Rectal smooth muscle tissue (tissue), 1 donor: ENCODE data around the gene PTK7.
A peak's percentile ranks its signal among the peaks of the same experiment; 100 is the strongest.

Experiments used
- H3K27ac ChIP-seq: one replicate; pipeline ENCODE4 v1.7.0; 2013; ENCODE audit warnings: low read depth, low read length, inconsistent platforms
- H3K27me3 ChIP-seq: one replicate; pipeline ENCODE4 v1.7.0; 2013; ENCODE audit warnings: low read length; ENCODE audit not compliant: control insufficient read depth, insufficient read depth
- H3K36me3 ChIP-seq: one replicate; pipeline ENCODE4 v1.7.0; 2013; ENCODE audit warnings: low read length; ENCODE audit not compliant: control insufficient read depth, insufficient read depth
- H3K4me1 ChIP-seq: one replicate; pipeline ENCODE4 v1.7.0; 2013; ENCODE audit warnings: low read length; ENCODE audit not compliant: control insufficient read depth, insufficient read depth
- H3K4me3 ChIP-seq: one replicate; pipeline ENCODE4 v1.7.0; 2013; ENCODE audit warnings: low read length
- H3K9ac ChIP-seq: one replicate; pipeline ENCODE4 v1.7.0; 2013; ENCODE audit warnings: low read length

PTK7 gene

GRCh38 chr6:43147691-43148477, 71.8 kb downstream of the PTK7 start:
- no peaks in the 10 kb centered on the region for H3K27me3 ChIP-seq
- H3K4me1 ChIP-seq, result peaks cover 10% of the 10 kb centered on the region
- no peak overlapping the region for H3K27ac ChIP-seq
- H3K4me3 ChIP-seq, result no peak overlapping the region
- H3K9ac ChIP-seq, result no peak overlapping the region
- no peaks in the 10 kb centered on the region for H3K36me3 ChIP-seq

DNA sequence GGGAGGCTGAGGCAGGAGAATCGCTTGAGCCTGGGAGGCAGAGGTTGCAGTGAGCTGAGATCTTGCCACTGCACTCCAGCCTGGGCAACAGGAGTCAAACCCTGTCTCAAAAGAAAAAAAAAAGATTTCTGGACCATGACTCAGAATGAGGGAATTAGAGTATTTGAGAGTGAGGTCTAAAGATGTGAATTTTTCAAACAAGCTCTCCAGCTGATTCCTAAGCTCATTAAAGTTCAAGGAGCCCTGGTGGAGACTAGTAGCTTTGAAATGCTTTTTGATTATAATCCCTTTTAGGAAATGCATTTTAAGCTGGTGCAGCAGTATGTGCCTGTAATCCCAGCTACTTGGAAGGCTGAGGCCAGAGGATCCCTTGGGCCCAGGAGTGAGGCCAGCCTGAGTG, 73.2 kb downstream of the PTK7 start:
- H3K27ac ChIP-seq, result no peak overlapping the region
- no peak overlapping the region for H3K4me3 ChIP-seq
- H3K27me3 ChIP-seq, result no peaks in the 10 kb centered on the region

GRCh38 chr6:43150051-43150751, 74.1 kb downstream of the PTK7 start:
- Histone ChIP-seq H3K9ac (no peak overlapping the region), H3K4me3 (no peak overlapping the region), H3K27ac (no peak overlapping the region), H3K4me1 (no peaks in the 10 kb centered on the region), H3K27me3 (no peaks in the 10 kb centered on the region), H3K36me3 (no peaks in the 10 kb centered on the region)

More for the DNA sequence above, 73.2 kb downstream of the PTK7 start:
- Histone ChIP-seq H3K9ac (no peak overlapping the region), H3K36me3 (no peaks in the 10 kb centered on the region), H3K4me1 (no peaks in the 10 kb centered on the region)

GRCh38 chr6:43159599-43159998, 83.5 kb downstream of the PTK7 start:
- H3K4me3 ChIP-seq, result no peak overlapping the region
- H3K36me3 ChIP-seq, result no peaks in the 10 kb centered on the region
- no peaks in the 10 kb centered on the region for H3K4me1 ChIP-seq
- H3K27me3 ChIP-seq, result no peaks in the 10 kb centered on the region
- H3K27ac ChIP-seq, result no peak overlapping the region
- H3K9ac ChIP-seq, result no peak overlapping the region

DNA sequence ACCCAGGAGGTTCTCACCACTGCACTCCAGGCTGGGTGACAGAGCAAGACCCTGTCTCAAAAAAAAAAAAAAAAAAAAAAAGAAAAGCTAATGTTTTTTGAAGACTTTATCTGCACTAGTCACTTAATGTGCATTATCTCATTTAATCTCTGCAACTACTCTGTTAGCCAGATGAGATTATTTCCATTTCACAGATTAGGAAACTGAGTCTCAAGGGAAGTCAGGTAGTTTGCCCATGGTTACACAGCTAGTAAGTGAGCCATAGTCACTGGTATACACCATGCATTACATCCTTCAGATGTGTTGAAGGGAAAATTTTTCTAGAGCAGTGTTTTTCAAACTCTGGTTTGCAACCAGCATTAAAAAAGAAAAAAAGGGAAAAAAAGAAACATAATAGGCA, 87.8 kb downstream of the PTK7 start:
- Histone ChIP-seq H3K27me3 (no peaks in the 10 kb centered on the region), H3K4me3 (no peak overlapping the region), H3K9ac (no peak overlapping the region)

GRCh38 chr6:43170417-43170930, 94.4 kb downstream of the PTK7 start:
- Histone ChIP-seq H3K9ac (peak overlapping the region; percentile 68), H3K27ac (peak overlapping the region; percentile 81)

More for the DNA sequence above, 87.8 kb downstream of the PTK7 start:
- Histone ChIP-seq H3K27ac (no peak overlapping the region), H3K36me3 (no peaks in the 10 kb centered on the region), H3K4me1 (no peaks in the 10 kb centered on the region)

DNA sequence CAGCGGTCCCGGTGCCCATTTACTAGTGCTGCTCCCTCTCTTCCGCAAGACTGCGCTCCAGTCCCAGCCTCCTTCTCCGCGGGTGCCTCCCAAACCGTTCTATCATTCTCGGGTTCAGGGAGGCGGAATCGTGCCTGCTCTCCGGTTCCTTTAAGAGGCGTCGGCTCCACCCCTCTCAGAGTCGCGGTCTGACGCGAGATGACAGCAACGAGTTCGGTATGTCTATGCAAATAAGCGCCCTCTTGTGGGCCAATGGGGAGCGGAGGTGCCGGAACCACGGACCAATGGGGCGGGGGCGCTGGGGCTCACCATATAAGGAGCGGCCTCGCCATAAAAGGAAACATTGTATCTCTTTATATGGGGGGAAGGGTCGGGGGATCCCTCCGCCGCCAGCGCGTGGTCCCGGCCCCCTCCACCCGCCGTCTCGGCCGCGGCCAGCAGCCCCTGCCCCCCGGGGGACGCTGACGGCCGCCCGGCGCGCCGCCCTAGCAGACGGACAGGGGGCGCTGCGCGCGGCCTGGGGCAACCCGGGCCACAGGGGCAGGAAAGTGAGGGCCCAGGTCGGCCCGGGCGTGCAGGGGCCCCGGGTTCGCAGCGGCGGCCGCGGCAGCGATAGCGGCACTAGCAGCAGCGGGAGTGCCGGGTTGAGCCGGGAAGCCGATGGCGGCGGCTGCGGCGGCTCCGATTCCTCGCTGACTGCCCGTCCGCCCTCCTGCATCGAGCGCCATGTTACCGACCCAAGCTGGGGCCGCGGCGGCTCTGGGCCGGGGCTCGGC, 95.0 kb downstream of the PTK7 start, which contains the start of gene SRF:
Gene SRF, plus strand, starts transcription at position 339 of the 776 bp plus-strand sequence. Its CDS starts 388 bp downstream, at position 727.
- peaks cover 7% of the 10 kb centered on the region for H3K36me3 ChIP-seq
- peak within 1 kb of the TSS; percentile 98 for H3K4me3 ChIP-seq
- H3K27ac ChIP-seq, result peak within 1 kb of the TSS; percentile 99
- H3K4me1 ChIP-seq, result peaks cover 29% of the 10 kb centered on the region
- H3K9ac ChIP-seq, result peak within 1 kb of the TSS; percentile 92
- H3K27me3 ChIP-seq, result no peaks in the 10 kb centered on the region

More at GRCh38 chr6:43170417-43170930, 94.4 kb downstream of the PTK7 start:
- Histone ChIP-seq H3K4me3 (peak overlapping the region; percentile 63), H3K36me3 (peaks cover under 1% of the 10 kb centered on the region), H3K27me3 (no peaks in the 10 kb centered on the region), H3K4me1 (peaks cover 24% of the 10 kb centered on the region)

GRCh38 chr6:43171707-43172103, 95.6 kb downstream of the PTK7 start:
- peak overlapping the region; percentile 99 for H3K27ac ChIP-seq
- H3K27me3 ChIP-seq, result no peaks in the 10 kb centered on the region
- H3K9ac ChIP-seq, result peak overlapping the region; percentile 92
- H3K4me3 ChIP-seq, result peak overlapping the region; percentile 98
- H3K36me3 ChIP-seq, result peaks cover 13% of the 10 kb centered on the region
- H3K4me1 ChIP-seq, result peaks cover 31% of the 10 kb centered on the region

DNA sequence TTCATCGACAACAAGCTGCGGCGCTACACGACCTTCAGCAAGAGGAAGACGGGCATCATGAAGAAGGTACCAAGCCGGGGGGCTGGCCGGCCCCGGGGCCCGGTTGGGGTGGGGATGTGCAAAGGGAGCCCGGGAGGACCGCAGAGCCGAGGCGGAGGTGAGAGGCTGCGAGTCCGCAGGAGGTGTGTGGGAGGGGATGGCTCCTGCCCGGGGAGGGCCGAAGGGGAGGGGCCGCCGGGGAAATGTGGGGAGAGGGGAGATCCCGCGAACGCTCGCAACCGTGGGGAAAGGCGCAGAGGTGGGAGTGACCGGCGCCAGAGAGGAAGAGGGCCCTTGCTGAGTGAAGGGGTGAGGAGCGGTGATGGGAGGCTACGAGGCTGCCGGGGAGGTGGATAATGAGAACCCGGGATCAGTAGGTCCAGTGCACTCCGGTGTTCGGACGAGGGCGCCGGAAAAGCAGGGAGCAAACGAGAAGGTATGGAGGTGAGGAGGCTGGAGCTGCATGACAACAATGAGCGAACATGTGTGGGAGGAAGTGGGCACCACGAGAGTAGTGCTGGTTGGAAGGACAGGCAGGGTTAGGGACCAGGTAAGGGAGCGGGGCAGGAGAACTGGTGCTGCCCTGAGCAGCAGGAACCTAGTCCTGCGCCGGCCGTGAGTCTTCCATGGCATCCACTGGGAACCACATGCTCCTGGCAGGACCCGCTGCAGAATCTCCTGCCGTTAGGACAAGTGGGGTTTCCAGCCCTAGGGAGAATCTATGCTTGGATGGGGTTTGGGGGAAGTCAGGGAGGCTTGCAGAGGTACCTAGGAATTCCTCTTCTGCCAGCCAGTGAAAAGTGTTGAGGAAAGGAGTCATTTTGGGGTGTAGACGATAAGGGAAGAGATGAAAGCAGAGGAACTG, 96.2 kb downstream of the PTK7 start:
- H3K36me3 ChIP-seq, result peaks cover 13% of the 10 kb centered on the region
- H3K27me3 ChIP-seq, result no peaks in the 10 kb centered on the region
- peak overlapping the region; percentile 92 for H3K9ac ChIP-seq
- peak overlapping the region; percentile 98 for H3K4me3 ChIP-seq
- H3K4me1 ChIP-seq, result peaks cover 31% of the 10 kb centered on the region
- H3K27ac ChIP-seq, result peak overlapping the region; percentile 99

DNA sequence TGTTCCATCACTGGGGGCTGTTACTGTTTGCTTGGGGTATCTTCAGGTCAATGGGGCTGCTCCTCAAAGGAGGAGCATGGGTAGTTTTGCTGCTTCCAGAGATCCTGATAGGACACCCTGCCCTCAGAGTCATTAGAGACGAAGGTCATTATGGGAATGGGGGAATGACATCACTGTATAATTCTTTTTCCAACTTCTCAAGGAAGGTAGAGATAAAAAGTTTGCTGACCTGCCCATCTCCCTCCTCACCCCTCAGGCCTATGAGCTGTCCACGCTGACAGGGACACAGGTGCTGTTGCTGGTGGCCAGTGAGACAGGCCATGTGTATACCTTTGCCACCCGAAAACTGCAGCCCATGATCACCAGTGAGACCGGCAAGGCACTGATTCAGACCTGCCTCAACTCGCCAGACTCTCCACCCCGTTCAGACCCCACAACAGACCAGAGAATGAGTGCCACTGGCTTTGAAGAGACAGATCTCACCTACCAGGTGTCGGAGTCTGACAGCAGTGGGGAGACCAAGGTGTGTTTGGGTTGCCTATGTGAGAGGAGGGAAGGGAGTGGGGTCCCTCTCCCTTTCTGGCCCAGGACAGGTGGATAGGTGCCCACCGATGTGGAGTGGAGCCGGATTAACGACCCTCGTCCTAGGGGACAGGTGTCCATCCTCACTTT, 97.6 kb downstream of the PTK7 start:
- Histone ChIP-seq H3K4me1 (peaks cover 31% of the 10 kb centered on the region), H3K27ac (peak overlapping the region; percentile 99), H3K36me3 (peaks cover 21% of the 10 kb centered on the region), H3K27me3 (no peaks in the 10 kb centered on the region), H3K4me3 (peak overlapping the region; percentile 98), H3K9ac (peak overlapping the region; percentile 92)
